Globus pallidus (tissue), 1 donor: ENCODE measurements around the gene LEMD3.
"Not testable (repeated sequence)": the region's sequence is repeated elsewhere in the genome, so short reads cannot be mapped to it uniquely, and the experiment has no call there.

Source experiments
- DNase-seq: peaks from one replicate; pipeline ENCODE4 v3.0.0-alpha.2; 2015; ENCODE audit warnings: low spot score

LEMD3 gene

DNA sequence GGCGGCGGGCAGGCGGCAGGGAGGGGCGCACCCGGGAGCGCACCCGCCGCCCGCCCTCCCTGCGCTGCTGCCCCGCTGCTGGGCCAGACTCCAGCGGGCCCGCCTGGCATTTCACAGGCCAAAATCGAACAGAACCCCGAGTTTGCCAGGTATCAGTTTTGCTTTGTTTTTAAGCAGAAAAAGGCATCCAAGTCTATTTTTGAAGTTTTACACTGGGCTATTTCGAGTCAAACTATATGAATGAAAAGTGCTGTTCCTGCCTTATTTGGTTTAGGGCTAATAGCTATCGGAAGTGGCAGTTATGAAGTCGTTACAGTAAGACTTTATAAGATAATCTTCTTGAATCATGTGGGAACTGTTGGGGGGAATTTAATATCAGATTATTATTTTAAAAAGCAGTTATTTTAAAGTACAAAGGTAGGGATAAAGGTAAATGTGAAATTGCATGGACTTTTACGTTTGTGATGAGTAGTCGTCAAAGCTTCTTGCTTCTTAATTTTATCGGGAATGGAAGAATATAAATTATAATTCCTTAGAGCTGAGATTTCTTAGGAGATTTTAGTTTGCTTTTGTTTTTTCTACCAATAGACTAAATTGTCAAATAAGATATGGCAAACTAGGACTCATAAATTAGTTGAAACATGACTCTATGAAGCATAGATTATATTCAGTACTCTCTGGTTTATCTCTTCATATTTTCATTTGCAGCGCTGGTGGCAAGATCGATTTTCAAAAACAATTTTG lies 110.2 kb downstream of the LEMD3 start:
- no peak for DNase-seq

DNA sequence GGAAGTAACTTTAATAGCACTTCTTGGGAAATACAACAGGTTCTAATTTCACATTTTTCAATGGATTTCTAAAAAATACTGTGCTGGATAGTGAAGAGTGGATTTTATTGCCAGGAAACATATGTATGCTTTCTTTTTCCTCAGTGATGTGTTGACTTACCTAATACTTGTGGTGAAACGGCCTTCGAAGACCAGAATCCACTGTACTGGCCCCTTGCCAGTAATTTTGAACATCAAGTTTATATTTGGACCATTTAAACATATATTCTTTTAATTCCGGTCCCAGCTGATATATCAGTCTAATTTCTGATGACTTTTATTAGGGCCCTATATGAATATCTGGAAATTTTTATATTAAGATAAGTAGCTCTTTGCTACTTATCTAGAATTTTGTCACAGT lies 110.9 kb downstream of the LEMD3 start:
- no peak for DNase-seq

GRCh38 chr12:65282840-65283239 lies 113.5 kb downstream of the LEMD3 start:
- DNase-seq = no peak

GRCh38 chr12:65285532-65285931 lies 116.1 kb downstream of the LEMD3 start:
- not testable (repeated sequence) for DNase-seq

GRCh38 chr12:65287426-65287825 lies 118.0 kb downstream of the LEMD3 start:
- no peak for DNase-seq

DNA sequence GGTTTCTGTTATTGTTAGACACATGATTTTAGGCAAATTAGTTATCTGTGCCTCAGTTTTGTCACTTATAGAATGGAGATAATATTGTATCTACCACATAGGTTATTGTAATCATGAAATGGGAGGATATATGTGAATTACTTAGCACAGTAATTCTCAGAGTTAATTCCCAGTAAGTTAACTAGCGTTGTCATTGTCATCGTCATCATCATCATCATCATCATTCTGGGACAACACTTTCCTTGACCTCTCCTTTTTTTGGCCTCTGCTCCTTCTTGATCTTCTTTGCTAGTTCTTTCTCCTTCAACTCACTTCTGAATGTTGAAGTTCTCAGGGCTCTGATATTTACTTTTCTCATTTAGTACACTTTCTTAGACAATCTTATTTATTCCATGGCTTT lies 122.9 kb downstream of the LEMD3 start:
- no peak for DNase-seq

- no peak for DNase-seq
Measured at GRCh38 chr12:65293735-65294134, 124.4 kb downstream of the LEMD3 start.

- DNase-seq = no peak
Measured at GRCh38 chr12:65294641-65295262, 125.4 kb downstream of the LEMD3 start.

DNA sequence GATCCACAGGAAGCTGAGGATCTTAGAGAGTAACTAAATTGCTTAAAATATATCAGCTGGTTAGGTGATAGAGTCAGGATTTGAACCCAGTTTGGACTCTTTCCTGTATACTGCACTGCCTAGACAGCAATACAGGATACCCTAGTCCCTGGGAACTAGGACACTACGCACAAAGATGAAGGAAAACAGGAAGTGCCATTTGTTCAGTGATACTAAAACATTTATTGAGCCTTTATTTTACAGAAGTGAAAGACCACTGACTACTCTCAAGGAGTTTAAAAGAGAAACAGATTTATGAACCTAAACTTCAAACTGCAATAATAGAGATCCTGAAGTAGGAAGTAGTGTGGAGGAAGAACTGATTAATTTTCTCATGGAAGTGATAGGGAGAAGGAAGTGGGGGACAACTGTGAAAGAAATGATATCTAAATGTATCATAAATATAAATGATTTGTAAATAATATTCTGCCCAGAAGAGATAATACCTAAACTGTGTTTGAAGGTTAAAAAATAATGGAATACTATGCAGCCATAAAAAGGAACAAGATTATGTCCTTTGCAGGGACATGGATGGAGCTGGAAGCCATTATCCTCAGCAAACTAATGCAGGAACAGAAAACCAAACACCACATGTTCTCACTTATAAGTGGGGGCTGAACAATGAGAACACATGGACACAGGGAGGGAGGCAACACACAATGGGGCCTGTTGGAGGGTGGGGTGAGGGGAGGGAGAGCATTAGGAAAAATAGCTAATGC lies 127.3 kb downstream of the LEMD3 start:
- DNase-seq = no peak
